ENCODE data around the gene ITFG1.
"Not testable (repeated sequence)": the region's sequence is repeated elsewhere in the genome, so short reads cannot be mapped to it uniquely, and the experiment has no call there.

The ITFG1 gene

DNA sequence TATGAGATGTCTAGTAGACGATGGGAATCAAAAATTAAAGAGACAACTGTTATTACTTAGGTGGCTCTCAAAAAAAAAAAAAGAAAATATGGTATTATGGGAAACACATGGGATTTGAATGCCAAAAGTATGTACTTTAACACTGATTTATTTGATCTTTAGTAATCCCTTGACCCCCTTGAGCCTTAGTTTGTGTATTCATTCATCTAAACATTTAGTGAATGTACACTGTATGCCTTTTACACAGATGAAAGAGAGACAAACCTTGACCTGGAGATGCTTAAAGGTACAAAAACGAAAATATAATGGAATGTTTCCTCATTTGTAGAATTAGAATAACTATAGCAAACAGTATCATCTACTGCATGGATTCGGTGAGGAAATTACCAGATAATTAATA is 278.5 kb downstream of the ITFG1 start:
- Histone ChIP-seq H3K27me3 (ENCODE audit: control insufficient read depth in 1 of 2, insufficient read depth in 2 of 2, low read length in 2 of 2) (no peaks in the 10 kb centered on the region), H3K9ac (ENCODE audit: low read depth in 1 of 2, low read length in 2 of 2) (no peak overlapping the region), H3K4me1 (ENCODE audit: control insufficient read depth in 1 of 2, insufficient read depth in 2 of 2, low read length in 2 of 2) (no peaks in the 10 kb centered on the region), H3K36me3 (ENCODE audit: control insufficient read depth in 1 of 2, insufficient read depth in 2 of 2, low read length in 2 of 2) (no peaks in the 10 kb centered on the region), H3K4me3 (ENCODE audit: low read depth in 1 of 2, low read length in 2 of 2) (no peak overlapping the region), H3K27ac (ENCODE audit: low read depth, low read length) (no peak overlapping the region), H3K9me3 (ENCODE audit: control insufficient read depth in 1 of 2, low read length in 2 of 2) (no peaks in the 10 kb centered on the region)

- H3K9me3 ChIP-seq (ENCODE audit: control insufficient read depth in 1 of 2, low read length in 2 of 2); H3K27me3 ChIP-seq (ENCODE audit: control insufficient read depth in 1 of 2, insufficient read depth in 2 of 2, low read length in 2 of 2); H3K4me1 ChIP-seq (ENCODE audit: control insufficient read depth in 1 of 2, insufficient read depth in 2 of 2, low read length in 2 of 2); H3K27ac ChIP-seq (ENCODE audit: low read depth, low read length); H3K9ac ChIP-seq (ENCODE audit: low read depth in 1 of 2, low read length in 2 of 2); H3K36me3 ChIP-seq (ENCODE audit: control insufficient read depth in 1 of 2, insufficient read depth in 2 of 2, low read length in 2 of 2); H3K4me3 ChIP-seq (ENCODE audit: low read depth in 1 of 2, low read length in 2 of 2): not testable (repeated sequence)
Observed at GRCh38 chr16:47181066-47181465, 279.8 kb downstream of the ITFG1 start.

GRCh38 chr16:47180073-47180472 is 280.8 kb downstream of the ITFG1 start:
- no peaks in the 10 kb centered on the region for H3K27me3 ChIP-seq (ENCODE audit: control insufficient read depth in 1 of 2, insufficient read depth in 2 of 2, low read length in 2 of 2)

GRCh38 chr16:47175152-47175551 is 285.7 kb downstream of the ITFG1 start:
- H3K9ac ChIP-seq (ENCODE audit: low read depth in 1 of 2, low read length in 2 of 2): no peak overlapping the region
- H3K9me3 ChIP-seq (ENCODE audit: control insufficient read depth in 1 of 2, low read length in 2 of 2): no peaks in the 10 kb centered on the region
- no peak overlapping the region for H3K4me3 ChIP-seq (ENCODE audit: low read depth in 1 of 2, low read length in 2 of 2)
- H3K4me1 ChIP-seq (ENCODE audit: control insufficient read depth in 1 of 2, insufficient read depth in 2 of 2, low read length in 2 of 2): no peaks in the 10 kb centered on the region
- H3K27ac ChIP-seq (ENCODE audit: low read depth, low read length): no peak overlapping the region
- no peaks in the 10 kb centered on the region for H3K27me3 ChIP-seq (ENCODE audit: control insufficient read depth in 1 of 2, insufficient read depth in 2 of 2, low read length in 2 of 2)
- no peaks in the 10 kb centered on the region for H3K36me3 ChIP-seq (ENCODE audit: control insufficient read depth in 1 of 2, insufficient read depth in 2 of 2, low read length in 2 of 2)

More at GRCh38 chr16:47180073-47180472, 280.8 kb downstream of the ITFG1 start:
- Histone ChIP-seq H3K9me3 (ENCODE audit: control insufficient read depth in 1 of 2, low read length in 2 of 2) (no peaks in the 10 kb centered on the region), H3K4me3 (ENCODE audit: low read depth in 1 of 2, low read length in 2 of 2) (no peak overlapping the region), H3K4me1 (ENCODE audit: control insufficient read depth in 1 of 2, insufficient read depth in 2 of 2, low read length in 2 of 2) (no peaks in the 10 kb centered on the region), H3K27ac (ENCODE audit: low read depth, low read length) (no peak overlapping the region), H3K36me3 (ENCODE audit: control insufficient read depth in 1 of 2, insufficient read depth in 2 of 2, low read length in 2 of 2) (no peaks in the 10 kb centered on the region), H3K9ac (ENCODE audit: low read depth in 1 of 2, low read length in 2 of 2) (no peak overlapping the region)

- Histone ChIP-seq H3K9ac (ENCODE audit: low read depth in 1 of 2, low read length in 2 of 2) (no peak overlapping the region), H3K27ac (ENCODE audit: low read depth, low read length) (no peak overlapping the region), H3K9me3 (ENCODE audit: control insufficient read depth in 1 of 2, low read length in 2 of 2) (no peaks in the 10 kb centered on the region), H3K4me1 (ENCODE audit: control insufficient read depth in 1 of 2, insufficient read depth in 2 of 2, low read length in 2 of 2) (no peaks in the 10 kb centered on the region), H3K27me3 (ENCODE audit: control insufficient read depth in 1 of 2, insufficient read depth in 2 of 2, low read length in 2 of 2) (no peaks in the 10 kb centered on the region), H3K36me3 (ENCODE audit: control insufficient read depth in 1 of 2, insufficient read depth in 2 of 2, low read length in 2 of 2) (peaks cover 2 to 4% of the 10 kb centered on the region in 2 donors), H3K4me3 (ENCODE audit: low read depth in 1 of 2, low read length in 2 of 2) (no peak overlapping the region)
Observed at GRCh38 chr16:47162670-47163420, 298.0 kb downstream of the ITFG1 start.

DNA sequence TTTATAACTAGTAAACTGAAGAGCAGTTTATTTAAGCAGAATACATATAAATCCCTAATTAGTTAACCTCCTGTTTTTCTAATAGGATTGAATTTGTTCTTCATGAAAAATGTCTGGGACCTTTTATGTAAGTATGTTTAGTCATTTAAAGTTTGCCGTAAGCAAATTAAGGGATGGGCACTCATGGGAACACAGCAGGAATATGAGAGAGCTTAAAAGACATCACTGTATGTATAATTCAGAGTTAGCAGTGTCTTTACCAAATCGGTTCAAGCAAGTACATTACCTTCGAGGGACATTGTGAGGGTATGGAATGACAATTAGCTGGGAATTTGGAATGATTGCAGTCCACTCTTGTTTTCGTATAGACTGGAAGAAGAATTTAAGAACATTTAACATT is 299.4 kb downstream of the ITFG1 start:
- no peaks in the 10 kb centered on the region for H3K27me3 ChIP-seq (ENCODE audit: control insufficient read depth in 1 of 2, insufficient read depth in 2 of 2, low read length in 2 of 2)
- H3K4me3 ChIP-seq (ENCODE audit: low read depth in 1 of 2, low read length in 2 of 2): no peak overlapping the region
- H3K36me3 ChIP-seq (ENCODE audit: control insufficient read depth in 1 of 2, insufficient read depth in 2 of 2, low read length in 2 of 2): peaks cover 6 to 11% of the 10 kb centered on the region in 2 donors
- H3K9me3 ChIP-seq (ENCODE audit: control insufficient read depth in 1 of 2, low read length in 2 of 2): no peaks in the 10 kb centered on the region
- no peak overlapping the region for H3K9ac ChIP-seq (ENCODE audit: low read depth in 1 of 2, low read length in 2 of 2)
- H3K27ac ChIP-seq (ENCODE audit: low read depth, low read length): no peak overlapping the region
- H3K4me1 ChIP-seq (ENCODE audit: control insufficient read depth in 1 of 2, insufficient read depth in 2 of 2, low read length in 2 of 2): no peaks in the 10 kb centered on the region

- no peak overlapping the region for H3K9ac ChIP-seq (ENCODE audit: low read depth in 1 of 2, low read length in 2 of 2)
- no peaks in the 10 kb centered on the region for H3K4me1 ChIP-seq (ENCODE audit: control insufficient read depth in 1 of 2, insufficient read depth in 2 of 2, low read length in 2 of 2)
- no peaks in the 10 kb centered on the region for H3K9me3 ChIP-seq (ENCODE audit: control insufficient read depth in 1 of 2, low read length in 2 of 2)
- no peaks in the 10 kb centered on the region for H3K27me3 ChIP-seq (ENCODE audit: control insufficient read depth in 1 of 2, insufficient read depth in 2 of 2, low read length in 2 of 2)
- no peak overlapping the region for H3K27ac ChIP-seq (ENCODE audit: low read depth, low read length)
- H3K36me3 ChIP-seq (ENCODE audit: control insufficient read depth in 1 of 2, insufficient read depth in 2 of 2, low read length in 2 of 2): peaks cover 6 to 15% of the 10 kb centered on the region in 2 donors
- no peak overlapping the region for H3K4me3 ChIP-seq (ENCODE audit: low read depth in 1 of 2, low read length in 2 of 2)
Observed at GRCh38 chr16:47160422-47160821, 300.4 kb downstream of the ITFG1 start.

DNA sequence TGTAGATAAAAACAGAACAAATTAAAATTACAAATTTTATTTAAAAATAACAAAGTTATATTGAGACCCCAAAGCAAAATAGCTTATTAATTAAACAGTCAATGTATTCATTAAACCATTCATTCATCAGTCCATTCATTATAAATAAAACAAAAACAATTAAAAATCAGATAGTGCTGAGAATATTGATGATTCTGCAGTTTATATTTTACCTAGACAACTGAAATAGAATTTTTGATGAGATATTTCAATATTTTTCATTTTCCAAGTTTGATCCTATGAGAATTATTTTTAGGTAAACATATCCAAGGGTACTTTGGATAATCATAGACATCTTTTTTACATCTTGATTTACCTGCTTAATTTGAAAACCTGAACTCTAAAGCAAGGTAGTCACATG is 301.9 kb downstream of the ITFG1 start:
- no peak overlapping the region for H3K9ac ChIP-seq (ENCODE audit: low read depth in 1 of 2, low read length in 2 of 2)
- peaks cover 6 to 15% of the 10 kb centered on the region in 2 donors for H3K36me3 ChIP-seq (ENCODE audit: control insufficient read depth in 1 of 2, insufficient read depth in 2 of 2, low read length in 2 of 2)
- H3K27me3 ChIP-seq (ENCODE audit: control insufficient read depth in 1 of 2, insufficient read depth in 2 of 2, low read length in 2 of 2): no peaks in the 10 kb centered on the region
- no peaks in the 10 kb centered on the region for H3K4me1 ChIP-seq (ENCODE audit: control insufficient read depth in 1 of 2, insufficient read depth in 2 of 2, low read length in 2 of 2)
- H3K27ac ChIP-seq (ENCODE audit: low read depth, low read length): no peak overlapping the region
- no peak overlapping the region for H3K4me3 ChIP-seq (ENCODE audit: low read depth in 1 of 2, low read length in 2 of 2)
- H3K9me3 ChIP-seq (ENCODE audit: control insufficient read depth in 1 of 2, low read length in 2 of 2): no peaks in the 10 kb centered on the region

GRCh38 chr16:47156680-47157215 is 304.1 kb downstream of the ITFG1 start:
- Histone ChIP-seq H3K9me3 (ENCODE audit: control insufficient read depth in 1 of 2, low read length in 2 of 2) (no peaks in the 10 kb centered on the region), H3K9ac (ENCODE audit: low read depth in 1 of 2, low read length in 2 of 2) (no peak overlapping the region), H3K27me3 (ENCODE audit: control insufficient read depth in 1 of 2, insufficient read depth in 2 of 2, low read length in 2 of 2) (no peaks in the 10 kb centered on the region), H3K36me3 (ENCODE audit: control insufficient read depth in 1 of 2, insufficient read depth in 2 of 2, low read length in 2 of 2) (peaks cover 16 to 26% of the 10 kb centered on the region in 2 donors), H3K27ac (ENCODE audit: low read depth, low read length) (no peak overlapping the region), H3K4me1 (ENCODE audit: control insufficient read depth in 1 of 2, insufficient read depth in 2 of 2, low read length in 2 of 2) (no peaks in the 10 kb centered on the region), H3K4me3 (ENCODE audit: low read depth in 1 of 2, low read length in 2 of 2) (no peak overlapping the region)

- H3K36me3 ChIP-seq (ENCODE audit: control insufficient read depth in 1 of 2, insufficient read depth in 2 of 2, low read length in 2 of 2): peaks cover 14 to 22% of the 10 kb centered on the region in 2 donors
- not testable (repeated sequence) for H3K4me1 ChIP-seq (ENCODE audit: control insufficient read depth in 1 of 2, insufficient read depth in 2 of 2, low read length in 2 of 2); H3K9ac ChIP-seq (ENCODE audit: low read depth in 1 of 2, low read length in 2 of 2); H3K4me3 ChIP-seq (ENCODE audit: low read depth in 1 of 2, low read length in 2 of 2); H3K9me3 ChIP-seq (ENCODE audit: control insufficient read depth in 1 of 2, low read length in 2 of 2); H3K27ac ChIP-seq (ENCODE audit: low read depth, low read length); H3K27me3 ChIP-seq (ENCODE audit: control insufficient read depth in 1 of 2, insufficient read depth in 2 of 2, low read length in 2 of 2)
Observed at GRCh38 chr16:47152501-47152900, 308.4 kb downstream of the ITFG1 start.

Data from duodenal mucosa (tissue), 2 donors.